ENCODE results near the gene IL3RA.

IL3RA gene

GRCh38 chrX:1385253-1386223 is 49.0 kb downstream of the IL3RA start:
- no peak for TF ChIP-seq CTCF (IDR thresholded peaks at IDR 0.05; ENCODE audit: low read depth, low read length, missing control alignments)
- DNase-seq (ENCODE audit: extremely low read depth, low read depth), result no peak
- H3K4me3 ChIP-seq (replicated peaks; ENCODE audit: low read depth, low read length), result no peak overlapping the region

GRCh38 chrX:1386338-1387127 is 49.9 kb downstream of the IL3RA start:
- DNase-seq (ENCODE audit: extremely low read depth, low read depth), result no peak
- no peak for TF ChIP-seq CTCF (IDR thresholded peaks at IDR 0.05; ENCODE audit: low read depth, low read length, missing control alignments)
- H3K4me3 ChIP-seq (replicated peaks; ENCODE audit: low read depth, low read length), result no peak overlapping the region

GRCh38 chrX:1387141-1387776 is 50.7 kb downstream of the IL3RA start:
- DNase-seq (ENCODE audit: extremely low read depth, low read depth), result no peak
- no peak for TF ChIP-seq CTCF (IDR thresholded peaks at IDR 0.05; ENCODE audit: low read depth, low read length, missing control alignments)
- no peak overlapping the region for H3K4me3 ChIP-seq (replicated peaks; ENCODE audit: low read depth, low read length)

GRCh38 chrX:1388651-1389050 is 52.1 kb downstream of the IL3RA start:
- no peak for DNase-seq (ENCODE audit: extremely low read depth, low read depth)
- peak overlapping the region; percentile 98 for H3K4me3 ChIP-seq (replicated peaks; ENCODE audit: low read depth, low read length)
- TF ChIP-seq CTCF (IDR thresholded peaks at IDR 0.05; ENCODE audit: low read depth, low read length, missing control alignments), result no peak

GRCh38 chrX:1389181-1389992 is 52.8 kb downstream of the IL3RA start:
- peak overlapping the region; percentile 98 for H3K4me3 ChIP-seq (replicated peaks; ENCODE audit: low read depth, low read length)
- no peak for DNase-seq (ENCODE audit: extremely low read depth, low read depth)
- TF ChIP-seq CTCF (IDR thresholded peaks at IDR 0.05; ENCODE audit: low read depth, low read length, missing control alignments), result no peak

GRCh38 chrX:1389993-1390285 is 53.4 kb downstream of the IL3RA start:
- DNase-seq (ENCODE audit: extremely low read depth, low read depth), result no peak
- peak overlapping the region; percentile 98 for H3K4me3 ChIP-seq (replicated peaks; ENCODE audit: low read depth, low read length)
- TF ChIP-seq CTCF (IDR thresholded peaks at IDR 0.05; ENCODE audit: low read depth, low read length, missing control alignments), result no peak
